Activated T-helper 1 cell treated with Interleukin-2 at 50 U/mL for 16 hours (primary cell): ENCODE results near the gene HES2.
"Not testable (repeated sequence)": the region's sequence is repeated elsewhere in the genome, so short reads cannot be mapped to it uniquely, and the experiment has no call there.

Experiments used
- DNase-seq: peaks from one replicate; pipeline ENCODE4 v3.0.0-alpha.2; 2020; ENCODE audit warnings: low read depth

The HES2 gene

GRCh38 chr1:6389971-6390370 lies 29.7 kb downstream of the HES2 start:
- no peak for DNase-seq

GRCh38 chr1:6386371-6386949 lies 33.3 kb downstream of the HES2 start:
- DNase-seq: no peak

GRCh38 chr1:6385488-6386191 lies 34.1 kb downstream of the HES2 start:
- DNase-seq: no peak

- no peak for DNase-seq
These were observed 34.8 kb downstream of the HES2 start for GRCh38 chr1:6384962-6385361.

- no peak for DNase-seq
These were observed 35.6 kb downstream of the HES2 start for GRCh38 chr1:6384135-6384534.

- DNase-seq: no peak
These were observed 39.7 kb downstream of the HES2 start for GRCh38 chr1:6380037-6380436.

GRCh38 chr1:6378096-6378746 lies 41.5 kb downstream of the HES2 start:
- DNase-seq: no peak

- no peak for DNase-seq
These were observed 45.6 kb downstream of the HES2 start for GRCh38 chr1:6373961-6374720.

- not testable (repeated sequence) for DNase-seq
These were observed 47.5 kb downstream of the HES2 start for GRCh38 chr1:6372236-6372635.

GRCh38 chr1:6370006-6370405 lies 49.7 kb downstream of the HES2 start:
- no peak for DNase-seq

- DNase-seq: no peak
These were observed 52.2 kb downstream of the HES2 start for GRCh38 chr1:6367381-6368012.

GRCh38 chr1:6365047-6365446 lies 54.7 kb downstream of the HES2 start:
- no peak for DNase-seq

GRCh38 chr1:6363085-6363884 lies 56.4 kb downstream of the HES2 start:
- DNase-seq: not testable (repeated sequence)
